HG03135 (cell line): Measurements from ENCODE around the gene NOL9.

ENCODE experiments used
- ATAC-seq: cut with Tn5 transposase; IDR thresholded peaks from one replicate; pipeline ENCODE4 v1.9.1; 2021; ENCODE audit warnings: mild to moderate bottlenecking, moderate library complexity; ENCODE audit not compliant: unreplicated experiment

The NOL9 gene

GRCh38 chr1:6473156-6473555, 81.2 kb downstream of the NOL9 start:
- no peak for ATAC-seq

GRCh38 chr1:6472391-6472790, 81.9 kb downstream of the NOL9 start:
- no peak for ATAC-seq

- no peak for ATAC-seq
Observed at GRCh38 chr1:6471970-6472368, 82.3 kb downstream of the NOL9 start.
